ENCODE measurements around the gene ARHGAP42. TPM values are rescaled to one million over a fixed set of nuclear protein-coding genes. Genes with fewer than 3 reads are reported as not detected.

The ARHGAP42 gene
- total and polyA plus RNA-seq, 4 donors = 15.6 to 37.7 (median 30.5) TPM

GRCh38 chr11:100927579-100927978 lies 240.5 kb downstream of the ARHGAP42 start:
- Histone ChIP-seq H3K27me3 (ENCODE audit: control insufficient read depth, insufficient read depth, low read length) (no peaks in the 10 kb centered on the region), H3K9me3 (ENCODE audit: control insufficient read depth, insufficient read depth, low read length) (no peaks in the 10 kb centered on the region), H3K4me3 (ENCODE audit: low read depth, low read length) (no peak overlapping the region), H3K4me1 (ENCODE audit: control insufficient read depth, insufficient read depth, low read length) (no peaks in the 10 kb centered on the region), H3K27ac (ENCODE audit: low read depth, low read length) (peak overlapping the region; percentile 29), H3K36me3 (ENCODE audit: control insufficient read depth, insufficient read depth, low read length) (no peaks in the 10 kb centered on the region)
- 45% methylated on average over 4 of the region's 5 CpGs for WGBS (ENCODE audit: insufficient coverage)
- peak in 2 of 6 donors; percentile 30 to 56 for DNase-seq (ENCODE audit: low read depth in 4 of 6, low spot score in 6 of 6)

DNA sequence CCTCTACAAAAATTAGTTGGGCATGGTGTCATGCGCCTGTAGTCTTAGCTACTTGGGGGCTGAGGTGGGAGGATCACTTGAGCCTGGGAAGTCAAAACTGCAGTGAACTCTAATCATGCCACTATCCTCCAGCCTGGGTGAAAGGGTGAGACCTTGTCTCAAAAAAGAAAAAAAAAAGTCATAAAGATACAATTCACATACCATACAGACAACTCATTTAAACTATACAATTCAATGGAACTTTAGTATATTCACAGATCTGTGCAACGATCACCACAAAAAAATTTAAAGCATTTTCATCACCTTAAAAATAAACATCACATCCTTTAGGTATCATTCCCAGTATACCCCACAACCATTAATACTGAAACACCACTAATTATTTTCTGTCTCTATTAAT lies 241.3 kb downstream of the ARHGAP42 start:
- H3K27ac ChIP-seq (ENCODE audit: low read depth, low read length) = no peak overlapping the region
- no peak for DNase-seq (ENCODE audit: low read depth in 4 of 6, low spot score in 6 of 6)
- WGBS (ENCODE audit: insufficient coverage) = 100% methylated on average over 1 of the region's 2 CpGs

DNA sequence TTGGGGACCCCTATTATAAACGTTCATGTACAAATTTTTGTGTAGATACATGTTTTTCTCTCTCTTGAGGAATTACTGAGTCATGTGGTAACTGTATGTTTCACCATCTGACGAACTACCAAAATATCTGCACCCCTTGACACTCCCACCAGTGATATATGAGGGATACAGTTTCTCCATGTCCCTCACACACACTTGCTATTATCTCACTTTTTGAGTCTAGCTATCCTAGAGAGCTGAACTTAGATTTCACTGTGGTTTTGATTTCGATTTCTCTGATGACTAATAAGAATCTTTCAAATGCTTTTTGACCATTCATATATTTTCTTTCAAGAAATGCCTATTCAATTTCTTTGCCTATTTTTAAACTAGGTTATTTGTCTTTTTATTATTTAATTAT lies 242.3 kb downstream of the ARHGAP42 start:
- no peak for DNase-seq (ENCODE audit: low read depth in 4 of 6, low spot score in 6 of 6)
- no peaks in the 10 kb centered on the region for H3K4me1 ChIP-seq (ENCODE audit: control insufficient read depth, insufficient read depth, low read length)
- no peak overlapping the region for H3K27ac ChIP-seq (ENCODE audit: low read depth, low read length)
- no peak overlapping the region for H3K4me3 ChIP-seq (ENCODE audit: low read depth, low read length)
- H3K27me3 ChIP-seq (ENCODE audit: control insufficient read depth, insufficient read depth, low read length) = no peaks in the 10 kb centered on the region
- no peaks in the 10 kb centered on the region for H3K36me3 ChIP-seq (ENCODE audit: control insufficient read depth, insufficient read depth, low read length)
- no peaks in the 10 kb centered on the region for H3K9me3 ChIP-seq (ENCODE audit: control insufficient read depth, insufficient read depth, low read length)
- WGBS (ENCODE audit: insufficient coverage) = no CpG with 5 or more reads among the region's 3 CpGs

More for the DNA sequence above, 241.3 kb downstream of the ARHGAP42 start:
- no peaks in the 10 kb centered on the region for H3K36me3 ChIP-seq (ENCODE audit: control insufficient read depth, insufficient read depth, low read length)
- no peaks in the 10 kb centered on the region for H3K4me1 ChIP-seq (ENCODE audit: control insufficient read depth, insufficient read depth, low read length)
- no peak overlapping the region for H3K4me3 ChIP-seq (ENCODE audit: low read depth, low read length)
- no peaks in the 10 kb centered on the region for H3K9me3 ChIP-seq (ENCODE audit: control insufficient read depth, insufficient read depth, low read length)
- no peaks in the 10 kb centered on the region for H3K27me3 ChIP-seq (ENCODE audit: control insufficient read depth, insufficient read depth, low read length)

GRCh38 chr11:100930185-100930778 lies 243.2 kb downstream of the ARHGAP42 start:
- Histone ChIP-seq H3K27me3 (ENCODE audit: control insufficient read depth, insufficient read depth, low read length) (no peaks in the 10 kb centered on the region), H3K9me3 (ENCODE audit: control insufficient read depth, insufficient read depth, low read length) (no peaks in the 10 kb centered on the region), H3K4me1 (ENCODE audit: control insufficient read depth, insufficient read depth, low read length) (no peaks in the 10 kb centered on the region), H3K4me3 (ENCODE audit: low read depth, low read length) (no peak overlapping the region), H3K36me3 (ENCODE audit: control insufficient read depth, insufficient read depth, low read length) (no peaks in the 10 kb centered on the region), H3K27ac (ENCODE audit: low read depth, low read length) (peak overlapping the region; percentile 37)
- DNase-seq (ENCODE audit: low read depth in 4 of 6, low spot score in 6 of 6) = peak in 4 of 6 donors; percentile 51 to 95 (median 80)
- WGBS (ENCODE audit: insufficient coverage) = 73% methylated on average over 3 of the region's 5 CpGs

- H3K4me3 ChIP-seq (ENCODE audit: low read depth, low read length) = no peak overlapping the region
- no peak overlapping the region for H3K27ac ChIP-seq (ENCODE audit: low read depth, low read length)
- H3K9me3 ChIP-seq (ENCODE audit: control insufficient read depth, insufficient read depth, low read length) = no peaks in the 10 kb centered on the region
- no CpG with 5 or more reads among the region's 3 CpGs for WGBS (ENCODE audit: insufficient coverage)
- peak in 3 of 6 donors; percentile 25 to 79 (median 67) for DNase-seq (ENCODE audit: low read depth in 4 of 6, low spot score in 6 of 6)
- H3K36me3 ChIP-seq (ENCODE audit: control insufficient read depth, insufficient read depth, low read length) = no peaks in the 10 kb centered on the region
- H3K27me3 ChIP-seq (ENCODE audit: control insufficient read depth, insufficient read depth, low read length) = no peaks in the 10 kb centered on the region
- H3K4me1 ChIP-seq (ENCODE audit: control insufficient read depth, insufficient read depth, low read length) = no peaks in the 10 kb centered on the region
Measured at GRCh38 chr11:100932474-100933100, 245.5 kb downstream of the ARHGAP42 start.

DNA sequence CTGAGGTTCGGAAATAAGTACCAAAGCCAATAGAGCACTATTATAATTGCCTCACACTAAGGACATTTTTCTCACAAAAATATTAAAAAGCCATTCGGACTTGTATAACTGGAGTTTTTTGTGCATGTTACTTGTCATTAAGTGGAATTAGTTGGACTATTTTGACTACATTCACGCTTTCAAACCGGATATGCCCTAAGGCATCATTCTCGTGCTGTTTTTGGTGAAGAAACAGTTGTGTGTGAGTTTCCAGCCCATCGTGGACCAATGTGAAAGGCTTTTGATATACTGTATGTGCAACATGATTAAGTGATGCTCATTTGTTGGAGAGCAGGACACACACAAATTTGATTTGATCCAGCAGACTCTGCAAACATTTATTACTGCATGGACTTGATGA lies 249.7 kb downstream of the ARHGAP42 start:
- H3K4me1 ChIP-seq (ENCODE audit: control insufficient read depth, insufficient read depth, low read length) = no peaks in the 10 kb centered on the region
- no peaks in the 10 kb centered on the region for H3K27me3 ChIP-seq (ENCODE audit: control insufficient read depth, insufficient read depth, low read length)
- 86% methylated on average over 5 of the region's 6 CpGs for WGBS (ENCODE audit: insufficient coverage)
- no peak overlapping the region for H3K4me3 ChIP-seq (ENCODE audit: low read depth, low read length)
- no peak for DNase-seq (ENCODE audit: low read depth in 4 of 6, low spot score in 6 of 6)
- no peaks in the 10 kb centered on the region for H3K36me3 ChIP-seq (ENCODE audit: control insufficient read depth, insufficient read depth, low read length)
- H3K9me3 ChIP-seq (ENCODE audit: control insufficient read depth, insufficient read depth, low read length) = no peaks in the 10 kb centered on the region
- H3K27ac ChIP-seq (ENCODE audit: low read depth, low read length) = no peak overlapping the region

- peak in 3 of 6 donors; percentile 29 to 65 (median 65) for DNase-seq (ENCODE audit: low read depth in 4 of 6, low spot score in 6 of 6)
- Histone ChIP-seq H3K4me1 (ENCODE audit: control insufficient read depth, insufficient read depth, low read length) (peaks cover 3% of the 10 kb centered on the region), H3K27ac (ENCODE audit: low read depth, low read length) (no peak overlapping the region), H3K4me3 (ENCODE audit: low read depth, low read length) (no peak overlapping the region), H3K27me3 (ENCODE audit: control insufficient read depth, insufficient read depth, low read length) (no peaks in the 10 kb centered on the region), H3K36me3 (ENCODE audit: control insufficient read depth, insufficient read depth, low read length) (no peaks in the 10 kb centered on the region), H3K9me3 (ENCODE audit: control insufficient read depth, insufficient read depth, low read length) (no peaks in the 10 kb centered on the region)
- no CpG with 5 or more reads among the region's 5 CpGs for WGBS (ENCODE audit: insufficient coverage)
Measured at GRCh38 chr11:100939571-100939970, 252.5 kb downstream of the ARHGAP42 start.

DNA sequence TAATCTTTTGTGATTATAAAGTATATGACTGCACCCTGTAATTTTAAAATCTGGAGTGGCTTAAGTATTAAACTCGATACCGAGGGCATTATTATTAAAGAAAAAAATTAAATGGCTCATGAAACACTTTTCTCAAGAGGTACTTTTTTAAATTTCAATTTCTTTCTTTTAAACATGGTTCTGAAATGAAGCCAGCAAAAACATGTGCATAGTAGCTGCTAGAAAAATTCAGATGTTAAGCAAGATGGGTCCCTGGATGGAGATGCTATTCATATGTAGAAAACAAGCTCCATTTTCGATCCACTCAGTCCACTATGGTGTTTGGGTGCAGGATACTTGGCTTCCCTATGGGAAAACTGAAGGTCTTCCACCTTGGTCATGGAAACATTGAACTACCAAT lies 253.0 kb downstream of the ARHGAP42 start:
- H3K27ac ChIP-seq (ENCODE audit: low read depth, low read length) = no peak overlapping the region
- WGBS (ENCODE audit: insufficient coverage) = no CpG with 5 or more reads among the region's 3 CpGs

DNA sequence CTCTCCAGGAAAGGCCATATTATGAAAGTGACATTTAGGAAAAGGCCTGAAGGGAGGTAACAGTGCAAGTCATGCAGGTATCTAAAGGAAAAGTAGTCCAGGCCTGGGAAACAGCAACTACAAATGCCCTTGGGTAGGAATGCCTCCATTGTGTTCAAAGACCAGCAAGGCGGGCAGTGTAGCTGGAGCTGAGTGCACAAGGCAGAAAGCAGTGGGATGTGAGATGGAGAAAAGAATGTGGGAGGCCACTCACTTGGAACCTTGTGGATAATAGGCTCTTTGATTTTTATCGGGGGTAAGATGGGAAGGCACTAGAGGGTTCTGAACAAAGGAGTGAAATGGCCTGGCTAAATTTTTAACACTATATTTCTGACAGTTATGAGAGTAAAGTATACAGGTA lies 253.9 kb downstream of the ARHGAP42 start:
- no peaks in the 10 kb centered on the region for H3K27me3 ChIP-seq (ENCODE audit: control insufficient read depth, insufficient read depth, low read length)
- H3K4me3 ChIP-seq (ENCODE audit: low read depth, low read length) = no peak overlapping the region
- no peaks in the 10 kb centered on the region for H3K36me3 ChIP-seq (ENCODE audit: control insufficient read depth, insufficient read depth, low read length)
- DNase-seq (ENCODE audit: low read depth in 4 of 6, low spot score in 6 of 6) = no peak
- WGBS (ENCODE audit: insufficient coverage) = 86% methylated on average over 1 of the region's 2 CpGs
- peaks cover 3% of the 10 kb centered on the region for H3K4me1 ChIP-seq (ENCODE audit: control insufficient read depth, insufficient read depth, low read length)
- H3K27ac ChIP-seq (ENCODE audit: low read depth, low read length) = no peak overlapping the region
- no peaks in the 10 kb centered on the region for H3K9me3 ChIP-seq (ENCODE audit: control insufficient read depth, insufficient read depth, low read length)

More for the DNA sequence above, 253.0 kb downstream of the ARHGAP42 start:
- Histone ChIP-seq H3K4me1 (ENCODE audit: control insufficient read depth, insufficient read depth, low read length) (peaks cover 3% of the 10 kb centered on the region), H3K4me3 (ENCODE audit: low read depth, low read length) (no peak overlapping the region), H3K9me3 (ENCODE audit: control insufficient read depth, insufficient read depth, low read length) (no peaks in the 10 kb centered on the region), H3K27me3 (ENCODE audit: control insufficient read depth, insufficient read depth, low read length) (no peaks in the 10 kb centered on the region), H3K36me3 (ENCODE audit: control insufficient read depth, insufficient read depth, low read length) (no peaks in the 10 kb centered on the region)
- no peak for DNase-seq (ENCODE audit: low read depth in 4 of 6, low spot score in 6 of 6)

- Histone ChIP-seq H3K27me3 (ENCODE audit: control insufficient read depth, insufficient read depth, low read length) (no peaks in the 10 kb centered on the region), H3K4me3 (ENCODE audit: low read depth, low read length) (no peak overlapping the region), H3K9me3 (ENCODE audit: control insufficient read depth, insufficient read depth, low read length) (no peaks in the 10 kb centered on the region), H3K36me3 (ENCODE audit: control insufficient read depth, insufficient read depth, low read length) (no peaks in the 10 kb centered on the region), H3K4me1 (ENCODE audit: control insufficient read depth, insufficient read depth, low read length) (peaks cover 3% of the 10 kb centered on the region), H3K27ac (ENCODE audit: low read depth, low read length) (peak overlapping the region; percentile 15)
- 44% methylated on average over 2 of the region's 4 CpGs for WGBS (ENCODE audit: insufficient coverage)
- DNase-seq (ENCODE audit: low read depth in 4 of 6, low spot score in 6 of 6) = peak in 2 of 6 donors; percentile 51 to 59
Measured at GRCh38 chr11:100942016-100942415, 254.9 kb downstream of the ARHGAP42 start.

Data from spinal cord (tissue), 10 donors.